HL-60 (cell line): Measurements from ENCODE around the gene STAT2.

Source experiments
- POLR2AphosphoS5 ChIP-seq: IDR thresholded peaks from 2 replicates; pipeline ENCODE4 v1.6.1; 2012; ENCODE audit warnings: low read depth
- REST ChIP-seq: IDR thresholded peaks from 2 replicates; pipeline ENCODE4 v1.6.1; 2012; ENCODE audit warnings: low read depth; ENCODE audit not compliant: insufficient replicate concordance
- TF ChIP-seq, protein P1 (sequence below): IDR thresholded peaks from one replicate; pipeline ENCODE4 v1.5.1; 2011; ENCODE audit warnings: low read length, control low read depth, inconsistent platforms; ENCODE audit not compliant: insufficient read depth

- no peak for TF ChIP-seq POLR2AphosphoS5
- TF ChIP-seq, protein P1, sequence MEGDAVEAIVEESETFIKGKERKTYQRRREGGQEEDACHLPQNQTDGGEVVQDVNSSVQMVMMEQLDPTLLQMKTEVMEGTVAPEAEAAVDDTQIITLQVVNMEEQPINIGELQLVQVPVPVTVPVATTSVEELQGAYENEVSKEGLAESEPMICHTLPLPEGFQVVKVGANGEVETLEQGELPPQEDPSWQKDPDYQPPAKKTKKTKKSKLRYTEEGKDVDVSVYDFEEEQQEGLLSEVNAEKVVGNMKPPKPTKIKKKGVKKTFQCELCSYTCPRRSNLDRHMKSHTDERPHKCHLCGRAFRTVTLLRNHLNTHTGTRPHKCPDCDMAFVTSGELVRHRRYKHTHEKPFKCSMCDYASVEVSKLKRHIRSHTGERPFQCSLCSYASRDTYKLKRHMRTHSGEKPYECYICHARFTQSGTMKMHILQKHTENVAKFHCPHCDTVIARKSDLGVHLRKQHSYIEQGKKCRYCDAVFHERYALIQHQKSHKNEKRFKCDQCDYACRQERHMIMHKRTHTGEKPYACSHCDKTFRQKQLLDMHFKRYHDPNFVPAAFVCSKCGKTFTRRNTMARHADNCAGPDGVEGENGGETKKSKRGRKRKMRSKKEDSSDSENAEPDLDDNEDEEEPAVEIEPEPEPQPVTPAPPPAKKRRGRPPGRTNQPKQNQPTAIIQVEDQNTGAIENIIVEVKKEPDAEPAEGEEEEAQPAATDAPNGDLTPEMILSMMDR = no peak
- no peak for TF ChIP-seq REST
These were observed 923 bp downstream of the STAT2 start for GRCh38 chr12:56358836-56359532.
